GM21737 (cell line): ENCODE measurements around the gene FAM222B.

Source experiments
- ATAC-seq: cut with Tn5 transposase; IDR thresholded peaks from one replicate; pipeline ENCODE4 v1.9.1; 2021; ENCODE audit warnings: mild to moderate bottlenecking, moderate library complexity; ENCODE audit not compliant: unreplicated experiment

Gene FAM222B

DNA sequence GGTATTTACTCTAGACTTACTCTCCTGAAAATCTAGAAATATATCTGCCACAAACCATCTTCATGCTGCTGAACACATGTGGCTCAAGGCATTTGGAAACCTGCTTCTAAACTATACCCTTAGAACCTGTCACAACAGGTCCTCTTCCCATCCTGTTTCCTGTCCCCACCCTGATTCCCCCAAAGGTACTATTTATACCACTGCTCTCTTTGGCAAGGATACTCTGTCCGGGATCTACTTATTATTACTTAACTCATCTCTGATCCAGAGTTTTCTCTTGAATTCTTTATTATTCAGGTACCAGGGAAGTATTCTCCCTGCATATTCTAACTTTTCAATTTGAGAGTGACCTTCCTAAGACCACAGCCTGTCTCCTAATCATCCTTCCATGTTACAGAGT, 65.4 kb downstream of the FAM222B start:
- no peak for ATAC-seq

DNA sequence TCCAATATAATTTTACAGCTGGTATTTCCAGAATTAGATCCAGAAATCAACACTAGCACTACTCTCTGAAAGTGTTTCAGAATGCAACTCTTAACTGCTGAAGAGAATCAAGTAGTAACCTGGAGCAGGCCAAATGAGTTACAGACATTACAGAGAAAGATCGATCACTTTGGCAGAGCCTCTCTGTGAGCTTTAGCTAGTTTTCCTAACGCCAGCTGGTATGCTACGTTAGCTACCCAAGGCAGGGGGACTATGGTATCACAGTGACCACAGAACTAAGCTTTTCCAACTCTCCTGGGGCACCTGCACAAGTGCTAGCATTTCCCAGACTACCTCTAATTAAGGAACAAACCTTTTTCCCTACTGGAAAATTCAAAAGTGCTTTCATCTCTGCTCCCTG, 68.4 kb downstream of the FAM222B start:
- no peak for ATAC-seq

DNA sequence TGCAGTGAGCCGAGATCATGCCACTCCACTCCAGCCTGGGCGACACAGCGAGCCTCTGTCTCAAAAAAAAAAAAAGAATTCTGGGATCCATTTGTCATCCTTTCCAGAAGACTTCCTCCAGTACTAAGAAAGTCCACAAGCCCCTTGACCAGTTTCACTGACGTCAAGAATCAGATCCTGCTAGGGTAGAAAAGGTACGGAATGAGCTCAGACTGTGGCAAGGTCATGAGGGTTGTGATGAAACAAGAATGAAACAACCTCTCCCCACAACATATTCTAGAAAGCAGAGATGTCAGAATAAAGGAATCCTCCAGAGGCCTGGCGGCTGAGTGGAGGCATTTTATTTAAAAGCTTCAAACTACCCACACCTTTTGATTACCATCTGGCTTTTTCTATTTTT, 68.9 kb downstream of the FAM222B start:
- no peak for ATAC-seq

DNA sequence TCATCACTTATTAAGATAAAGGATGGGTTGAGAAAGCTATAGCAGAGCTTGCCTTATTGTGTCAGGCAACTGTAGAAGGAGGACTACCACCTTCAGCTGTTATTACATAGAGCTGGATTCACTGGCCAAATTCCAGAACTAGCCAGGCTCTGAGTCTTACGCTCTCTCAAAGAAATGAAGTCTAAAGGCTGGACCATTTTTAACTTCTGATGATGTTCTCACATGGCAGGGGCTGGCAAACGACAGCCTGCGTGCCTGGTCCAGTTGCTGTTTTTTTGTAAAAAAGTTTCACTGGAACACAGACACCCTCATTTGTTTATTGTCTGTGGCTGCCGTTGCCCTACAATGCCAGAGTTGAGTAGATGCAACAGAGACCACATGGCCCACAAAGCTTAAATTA, 77.6 kb downstream of the FAM222B start:
- ATAC-seq = no peak

DNA sequence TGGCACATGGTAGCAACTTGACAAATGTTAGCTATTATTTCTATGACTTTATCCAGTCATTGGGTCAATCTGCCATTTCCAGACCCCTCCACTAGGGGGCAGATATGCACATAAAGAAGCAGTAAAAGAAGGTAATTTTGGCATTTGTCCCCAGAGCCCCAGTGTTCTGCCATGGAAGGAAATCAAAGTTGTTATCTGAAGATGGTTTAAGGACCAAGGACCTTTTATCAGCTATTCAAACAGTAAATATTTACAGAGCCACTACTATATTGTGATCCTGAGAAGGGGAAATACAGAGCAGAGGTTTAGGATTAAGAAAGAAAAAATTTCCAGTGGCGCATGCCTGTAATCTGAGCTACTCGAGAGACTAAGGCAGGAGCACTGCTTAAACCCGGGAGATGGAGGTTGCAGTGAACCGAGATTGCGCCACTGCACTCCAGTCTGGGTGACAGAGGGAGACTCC, 78.8 kb downstream of the FAM222B start:
- no peak for ATAC-seq

GRCh38 chr17:28763137-28763799, 79.3 kb downstream of the FAM222B start:
- no peak for ATAC-seq

- ATAC-seq = no peak
Observed at GRCh38 chr17:28760601-28761562, 81.7 kb downstream of the FAM222B start.

DNA sequence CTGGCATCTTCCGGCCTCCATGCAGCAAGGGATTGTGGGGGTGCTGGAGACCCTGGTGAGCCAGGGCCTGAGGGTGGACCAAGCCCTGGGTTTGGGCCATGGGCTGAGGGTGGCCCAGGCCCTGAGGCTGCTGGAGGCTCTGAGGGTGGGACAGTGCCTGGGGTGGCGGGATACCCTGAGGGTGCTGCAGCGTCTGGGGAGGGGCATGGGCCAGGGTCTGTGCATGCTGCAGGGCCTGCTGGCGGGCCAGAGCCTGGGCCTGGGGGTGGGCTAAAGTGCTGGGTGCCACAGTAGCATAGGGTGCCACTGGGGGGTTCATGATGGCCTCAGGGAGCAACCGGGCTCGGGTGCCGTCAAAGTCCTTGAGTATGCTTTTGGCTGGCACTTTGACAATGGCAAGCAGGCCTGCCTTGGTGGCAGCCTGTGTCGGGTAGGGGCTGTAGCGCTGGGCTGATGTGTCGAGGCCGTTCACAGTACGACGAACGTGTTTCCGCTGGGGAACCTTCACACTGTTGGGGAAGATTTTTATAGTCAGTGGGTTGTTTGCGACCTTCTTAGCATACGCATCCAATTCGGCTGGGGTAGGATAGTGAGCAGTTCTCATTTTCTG, 83.2 kb downstream of the FAM222B start:
- no peak for ATAC-seq

DNA sequence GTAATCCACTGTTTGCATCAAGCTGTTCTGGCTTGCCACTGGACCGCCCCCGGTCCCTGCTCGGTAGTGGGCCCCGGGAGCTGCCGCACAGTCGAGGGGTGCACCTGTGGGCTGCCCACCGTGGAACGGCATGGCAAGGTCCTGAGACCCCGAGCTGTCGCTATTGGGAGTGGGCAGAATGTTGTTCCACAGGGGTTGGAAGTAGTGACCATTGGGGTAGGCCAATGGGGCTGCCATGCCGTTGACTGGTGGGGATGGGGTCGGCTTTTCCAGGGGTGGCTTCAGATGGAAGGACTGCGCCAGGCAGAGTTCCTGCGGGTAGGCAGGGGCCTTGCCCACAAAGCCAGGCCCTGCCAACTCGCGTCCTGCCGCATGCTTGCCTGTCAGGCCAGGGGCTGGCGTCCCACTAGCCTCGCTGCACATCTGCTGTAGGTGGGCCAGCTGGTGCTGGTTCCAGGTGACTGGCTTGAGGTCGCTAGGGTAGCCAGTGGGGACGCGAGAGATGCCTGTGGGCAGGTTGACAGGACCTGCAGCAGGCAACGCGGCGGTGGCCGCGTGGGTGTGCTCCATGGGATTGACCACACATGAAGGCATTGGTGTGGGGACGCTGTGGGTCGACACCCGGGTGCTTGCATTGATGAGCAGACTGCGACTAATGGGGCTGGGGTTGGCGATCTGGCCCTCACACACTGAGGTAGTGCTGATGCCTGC, 84.0 kb downstream of the FAM222B start:
- no peak for ATAC-seq

- ATAC-seq = no peak
Observed at GRCh38 chr17:28756049-28756804, 86.4 kb downstream of the FAM222B start.

GRCh38 chr17:28755486-28755885, 87.1 kb downstream of the FAM222B start:
- no peak for ATAC-seq

GRCh38 chr17:28751600-28752366, 90.8 kb downstream of the FAM222B start:
- no peak for ATAC-seq

DNA sequence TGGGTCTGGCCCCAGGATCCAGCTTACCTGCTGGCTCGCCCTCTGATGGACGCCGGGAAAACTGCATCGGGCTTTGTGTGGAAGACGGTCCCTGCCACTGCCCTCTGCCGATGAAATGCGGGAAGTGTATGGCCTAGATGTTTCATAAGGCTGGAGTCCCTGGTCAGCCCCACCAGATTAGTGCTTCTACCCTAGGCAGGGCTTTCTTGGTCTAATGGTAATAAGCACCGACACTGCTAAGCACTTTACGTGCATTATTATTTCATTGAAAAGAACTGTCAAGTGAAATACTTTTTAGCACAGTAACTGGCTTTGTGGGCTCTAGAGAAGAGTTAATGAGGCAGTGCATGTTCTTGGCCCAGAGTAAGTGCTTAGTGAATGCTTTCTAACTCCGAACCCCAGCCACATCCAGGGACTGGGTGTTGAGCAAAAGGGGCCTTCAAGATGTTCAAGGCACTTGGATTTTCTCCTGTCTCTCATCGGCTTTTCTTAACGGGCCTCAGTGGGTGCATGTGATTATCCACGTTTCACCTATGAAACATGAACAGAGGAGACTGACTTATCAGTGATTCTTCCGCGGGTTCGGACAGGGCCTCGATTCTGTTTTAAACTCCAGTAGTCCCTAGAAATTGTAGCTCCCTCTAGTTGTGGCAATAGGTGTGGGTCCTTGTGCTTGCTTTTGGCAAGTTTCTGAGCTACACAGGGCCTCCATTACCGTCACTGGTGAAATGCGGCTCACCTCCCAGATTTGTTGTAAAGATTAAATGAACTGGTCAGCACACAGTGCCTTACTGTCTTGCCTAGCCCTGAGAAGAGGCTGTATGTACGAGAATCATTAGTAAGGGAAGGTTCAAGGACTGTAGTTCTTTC, 92.2 kb downstream of the FAM222B start:
- ATAC-seq = peak; percentile 55

- no peak for ATAC-seq
Observed at GRCh38 chr17:28749516-28750177, 92.9 kb downstream of the FAM222B start.

DNA sequence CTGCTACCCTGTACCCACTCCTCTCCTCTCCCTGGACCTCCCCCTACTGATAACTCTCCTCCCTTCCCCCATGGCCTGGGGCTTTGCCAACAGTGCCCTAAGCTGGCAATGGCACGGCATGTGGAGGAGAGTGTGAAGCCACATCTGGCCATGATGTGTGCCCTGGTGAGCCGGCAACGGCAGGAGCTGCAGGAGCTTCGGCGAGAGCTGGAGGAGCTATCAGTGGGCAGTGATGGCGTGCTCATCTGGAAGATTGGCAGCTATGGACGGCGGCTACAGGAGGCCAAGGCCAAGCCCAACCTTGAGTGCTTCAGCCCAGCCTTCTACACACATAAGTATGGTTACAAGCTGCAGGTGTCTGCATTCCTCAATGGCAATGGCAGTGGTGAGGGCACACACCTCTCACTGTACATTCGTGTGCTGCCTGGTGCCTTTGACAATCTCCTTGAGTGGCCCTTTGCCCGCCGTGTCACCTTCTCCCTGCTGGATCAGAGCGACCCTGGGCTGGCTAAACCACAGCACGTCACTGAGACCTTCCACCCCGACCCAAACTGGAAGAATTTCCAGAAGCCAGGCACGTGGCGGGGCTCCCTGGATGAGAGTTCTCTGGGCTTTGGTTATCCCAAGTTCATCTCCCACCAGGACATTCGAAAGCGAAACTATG, 93.6 kb downstream of the FAM222B start:
- ATAC-seq = no peak

DNA sequence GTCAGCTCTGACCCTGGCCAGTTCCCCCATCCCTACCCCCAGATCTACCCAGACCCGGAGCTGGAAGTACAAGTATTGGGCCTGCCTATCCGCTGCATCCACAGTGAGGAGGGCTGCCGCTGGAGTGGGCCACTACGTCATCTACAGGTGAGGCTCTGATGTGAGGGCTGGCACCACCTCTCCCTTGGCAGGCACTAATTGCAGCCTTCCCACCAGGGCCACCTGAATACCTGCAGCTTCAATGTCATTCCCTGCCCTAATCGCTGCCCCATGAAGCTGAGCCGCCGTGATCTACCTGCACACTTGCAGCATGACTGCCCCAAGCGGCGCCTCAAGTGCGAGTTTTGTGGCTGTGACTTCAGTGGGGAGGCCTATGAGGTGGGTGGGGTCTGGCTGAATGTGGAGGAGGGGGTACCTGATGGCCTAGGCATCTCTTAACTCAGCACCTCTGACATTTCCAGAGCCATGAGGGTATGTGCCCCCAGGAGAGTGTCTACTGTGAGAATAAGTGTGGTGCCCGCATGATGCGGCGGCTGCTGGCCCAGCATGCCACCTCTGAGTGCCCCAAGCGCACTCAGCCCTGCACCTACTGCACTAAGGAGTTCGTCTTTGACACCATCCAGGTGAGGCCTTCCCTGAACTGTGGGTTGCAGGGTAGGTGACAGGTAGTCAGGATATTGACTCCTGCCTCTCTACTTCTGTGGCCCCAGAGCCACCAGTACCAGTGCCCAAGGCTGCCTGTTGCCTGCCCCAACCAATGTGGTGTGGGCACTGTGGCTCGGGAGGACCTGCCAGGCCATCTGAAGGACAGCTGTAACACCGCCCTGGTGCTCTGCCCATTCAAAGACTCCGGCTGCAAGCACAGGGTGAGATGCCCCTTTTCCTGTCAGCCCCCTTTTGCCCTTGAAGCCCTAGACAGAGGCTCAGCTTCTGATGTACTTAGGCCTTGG, 94.5 kb downstream of the FAM222B start:
- ATAC-seq = no peak
